ENCODE data around the gene ARFGAP1. TPM values are rescaled to one million over a fixed set of nuclear protein-coding genes. Genes with fewer than 3 reads are reported as not detected.

The ARFGAP1 gene
- polyA plus RNA-seq, 2 of the 4 experiments (the other 2 are of a cell fraction) = 41.0 to 106 TPM

DNA sequence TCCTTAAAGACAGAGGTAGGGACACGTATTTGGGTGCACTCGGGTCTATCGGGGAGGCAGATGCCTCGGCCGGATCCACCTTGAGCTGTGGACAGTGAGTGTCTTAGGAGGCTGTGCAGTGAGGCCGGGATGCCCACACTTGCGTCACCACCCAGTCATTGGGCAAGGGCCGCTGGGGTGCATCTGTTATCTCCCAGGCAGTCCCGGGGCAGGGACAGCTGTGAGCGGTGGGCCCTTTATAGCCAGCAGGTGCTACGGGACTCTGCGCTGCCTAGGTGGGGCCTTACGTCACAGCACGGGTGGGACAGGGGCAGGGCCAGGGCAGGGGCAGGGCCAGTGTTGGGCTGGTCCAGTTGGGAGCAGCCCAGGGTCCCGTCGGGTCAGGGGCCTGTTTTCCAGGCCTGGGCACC lies 19.7 kb downstream of the ARFGAP1 start (continued):
- TF ChIP-seq MYC (IDR thresholded peaks at IDR 0.05; ENCODE audit: borderline replicate concordance, low read length) = no peak
- no peak for TF ChIP-seq ZC3H11A (IDR thresholded peaks at IDR 0.05)

DNA sequence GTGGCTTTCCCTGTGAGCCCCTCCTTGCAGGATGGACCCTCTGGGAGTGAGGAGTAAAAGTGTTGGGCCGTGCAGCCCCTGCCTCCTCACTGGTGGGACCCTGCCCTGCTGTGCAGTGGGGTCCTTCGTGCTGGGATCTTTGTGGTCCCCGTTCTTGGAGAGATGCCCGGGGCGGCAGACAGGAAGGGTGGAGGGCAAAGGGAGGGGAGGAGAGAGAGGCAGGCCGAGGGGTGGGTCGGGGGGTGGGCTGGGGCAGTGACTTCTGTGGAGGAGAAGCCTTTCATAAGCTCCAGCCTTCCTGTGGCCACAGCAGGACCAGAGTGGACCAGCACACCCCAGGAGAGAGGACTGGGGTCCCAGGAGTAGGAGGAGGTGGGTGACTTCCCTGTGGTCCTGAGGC lies 20.3 kb downstream of the ARFGAP1 start, which contains the start of gene COL20A1:
Gene COL20A1, plus strand, starts transcription at position 283 of the 400 bp plus-strand sequence. CDS start 1,922 bp downstream, outside the sequence.
- no peak for DNase-seq (ENCODE audit: low read depth in 1 of 2, low spot score in 1 of 2)
- Histone ChIP-seq H3K9me3 (no peaks in the 10 kb centered on the region), H3K4me2 (no peak within 1 kb of the TSS), H3K4me1 (peaks cover 23% of the 10 kb centered on the region; the same call in 2 of the 3 replicates), H3K27ac (peak within 1 kb of the TSS in 1 of 2 experiments; percentile 77; a peak in 2 of 6 replicates), H3K4me3 (no peak within 1 kb of the TSS)
- no peak for ATAC-seq
- ChIA-PET CTCF (interaction anchor here (3.3 to 30.4 kb wide), 3 partner anchors 11 to 67 kb away, joined by 31 to 401 read pairs (median 51); no protein-coding TSS in a partner anchor), POLR2A (no interaction called here)
- TF ChIP-seq POLR2AphosphoS2 (conservative IDR thresholded peaks at IDR 0.05; ENCODE audit: low read length) (no peak), EHF (CRISPR knock-in tag; IDR thresholded peaks at IDR 0.05) (no peak), POLR2A (IDR thresholded peaks at IDR 0.05; ENCODE audit: low read length) (no peak), JUN (IDR thresholded peaks at IDR 0.05) (no peak), GATA3 (IDR thresholded peaks at IDR 0.05; ENCODE audit: borderline replicate concordance) (no peak), ZC3H11A (IDR thresholded peaks at IDR 0.05) (no peak), RFX5 (IDR thresholded peaks at IDR 0.05) (no peak), KDM5A (IDR thresholded peaks at IDR 0.05) (no peak), JUNB (IDR thresholded peaks at IDR 0.05) (no peak), EP300 (IDR thresholded peaks at IDR 0.05) (no peak), RAD21 (conservative IDR thresholded peaks at IDR 0.05 in 1 of 2, IDR thresholded peaks at IDR 0.05 in 1 of 2) (no peak), TFCP2L1 (CRISPR knock-in tag; IDR thresholded peaks at IDR 0.05) (no peak), ZSCAN20 (CRISPR knock-in tag; IDR thresholded peaks at IDR 0.05) (no peak), RCOR1 (IDR thresholded peaks at IDR 0.05; ENCODE audit: low read depth, low read length) (no peak), MAFK (IDR thresholded peaks at IDR 0.05; ENCODE audit: partially characterized antibody) (no peak), RARB (CRISPR knock-in tag; IDR thresholded peaks at IDR 0.05) (no peak), NPAS2 (CRISPR knock-in tag; IDR thresholded peaks at IDR 0.05; ENCODE audit: borderline replicate concordance) (no peak)
- TF ChIP-seq, protein P1, sequence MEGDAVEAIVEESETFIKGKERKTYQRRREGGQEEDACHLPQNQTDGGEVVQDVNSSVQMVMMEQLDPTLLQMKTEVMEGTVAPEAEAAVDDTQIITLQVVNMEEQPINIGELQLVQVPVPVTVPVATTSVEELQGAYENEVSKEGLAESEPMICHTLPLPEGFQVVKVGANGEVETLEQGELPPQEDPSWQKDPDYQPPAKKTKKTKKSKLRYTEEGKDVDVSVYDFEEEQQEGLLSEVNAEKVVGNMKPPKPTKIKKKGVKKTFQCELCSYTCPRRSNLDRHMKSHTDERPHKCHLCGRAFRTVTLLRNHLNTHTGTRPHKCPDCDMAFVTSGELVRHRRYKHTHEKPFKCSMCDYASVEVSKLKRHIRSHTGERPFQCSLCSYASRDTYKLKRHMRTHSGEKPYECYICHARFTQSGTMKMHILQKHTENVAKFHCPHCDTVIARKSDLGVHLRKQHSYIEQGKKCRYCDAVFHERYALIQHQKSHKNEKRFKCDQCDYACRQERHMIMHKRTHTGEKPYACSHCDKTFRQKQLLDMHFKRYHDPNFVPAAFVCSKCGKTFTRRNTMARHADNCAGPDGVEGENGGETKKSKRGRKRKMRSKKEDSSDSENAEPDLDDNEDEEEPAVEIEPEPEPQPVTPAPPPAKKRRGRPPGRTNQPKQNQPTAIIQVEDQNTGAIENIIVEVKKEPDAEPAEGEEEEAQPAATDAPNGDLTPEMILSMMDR (IDR thresholded peaks at IDR 0.05) = no peak
- TF ChIP-seq, protein P2, sequence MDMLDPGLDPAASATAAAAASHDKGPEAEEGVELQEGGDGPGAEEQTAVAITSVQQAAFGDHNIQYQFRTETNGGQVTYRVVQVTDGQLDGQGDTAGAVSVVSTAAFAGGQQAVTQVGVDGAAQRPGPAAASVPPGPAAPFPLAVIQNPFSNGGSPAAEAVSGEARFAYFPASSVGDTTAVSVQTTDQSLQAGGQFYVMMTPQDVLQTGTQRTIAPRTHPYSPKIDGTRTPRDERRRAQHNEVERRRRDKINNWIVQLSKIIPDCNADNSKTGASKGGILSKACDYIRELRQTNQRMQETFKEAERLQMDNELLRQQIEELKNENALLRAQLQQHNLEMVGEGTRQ (IDR thresholded peaks at IDR 0.05) = no peak
- 58% methylated on average over 2 of the region's 7 CpGs for WGBS (ENCODE audit: missing lambda C conversion rate)
- FAIRE-seq = no peak

DNA sequence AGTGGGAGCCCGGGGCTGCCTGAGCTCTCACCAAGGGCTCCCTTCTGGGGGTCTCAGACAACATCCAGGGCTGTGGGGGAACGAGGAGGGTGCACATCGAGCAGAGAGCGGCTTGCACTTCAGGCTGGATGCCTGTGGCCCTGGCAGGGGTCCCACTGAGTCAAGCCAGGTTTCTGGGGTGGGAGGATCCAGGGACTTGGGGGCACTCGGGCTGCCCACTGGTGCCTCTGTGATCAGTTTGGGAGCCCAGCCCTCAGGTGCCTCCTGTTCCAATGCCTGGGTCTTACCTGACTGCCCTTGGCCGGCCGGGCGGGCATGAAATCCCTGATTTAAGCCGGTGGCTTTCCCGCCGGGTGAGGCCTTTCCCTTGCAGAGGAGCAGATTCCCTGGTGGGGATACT lies 20.8 kb downstream of the ARFGAP1 start:
- Histone ChIP-seq H3K4me2 (no peak overlapping the region), H3K27ac (peak overlapping the region in 1 of 2 experiments; percentile 77; a peak in 2 of 6 replicates), H3K4me1 (peaks cover 23% of the 10 kb centered on the region; the same call in 2 of the 3 replicates), H3K9me3 (no peaks in the 10 kb centered on the region), H3K4me3 (no peak overlapping the region)
- CTCF ChIA-PET = interaction anchor here (2.1 to 30.4 kb wide), 3 partner anchors 13 to 68 kb away, joined by 7 to 401 read pairs (median 31); no protein-coding TSS in a partner anchor
- TF ChIP-seq CBX8 (IDR thresholded peaks at IDR 0.05) (no peak), POLR2A (IDR thresholded peaks at IDR 0.05; ENCODE audit: low read length) (no peak), POLR2AphosphoS2 (conservative IDR thresholded peaks at IDR 0.05; ENCODE audit: low read length) (no peak), JUN (IDR thresholded peaks at IDR 0.05) (no peak), RFX5 (IDR thresholded peaks at IDR 0.05) (no peak), NFE2L2 (conservative IDR thresholded peaks at IDR 0.05; ENCODE audit: low read length) (no peak), CBX2 (IDR thresholded peaks at IDR 0.05; ENCODE audit: borderline replicate concordance, low read depth) (no peak)
- DNase-seq (ENCODE audit: low read depth in 1 of 2, low spot score in 1 of 2) = no peak
- 74% methylated on average over 7 of the region's 11 CpGs for WGBS (ENCODE audit: missing lambda C conversion rate)
- POLR2A ChIA-PET = no interaction called here
- ATAC-seq = no peak
- FAIRE-seq = no peak
